ENCODE data around the gene C15orf61.

- TF ChIP-seq, protein P1, sequence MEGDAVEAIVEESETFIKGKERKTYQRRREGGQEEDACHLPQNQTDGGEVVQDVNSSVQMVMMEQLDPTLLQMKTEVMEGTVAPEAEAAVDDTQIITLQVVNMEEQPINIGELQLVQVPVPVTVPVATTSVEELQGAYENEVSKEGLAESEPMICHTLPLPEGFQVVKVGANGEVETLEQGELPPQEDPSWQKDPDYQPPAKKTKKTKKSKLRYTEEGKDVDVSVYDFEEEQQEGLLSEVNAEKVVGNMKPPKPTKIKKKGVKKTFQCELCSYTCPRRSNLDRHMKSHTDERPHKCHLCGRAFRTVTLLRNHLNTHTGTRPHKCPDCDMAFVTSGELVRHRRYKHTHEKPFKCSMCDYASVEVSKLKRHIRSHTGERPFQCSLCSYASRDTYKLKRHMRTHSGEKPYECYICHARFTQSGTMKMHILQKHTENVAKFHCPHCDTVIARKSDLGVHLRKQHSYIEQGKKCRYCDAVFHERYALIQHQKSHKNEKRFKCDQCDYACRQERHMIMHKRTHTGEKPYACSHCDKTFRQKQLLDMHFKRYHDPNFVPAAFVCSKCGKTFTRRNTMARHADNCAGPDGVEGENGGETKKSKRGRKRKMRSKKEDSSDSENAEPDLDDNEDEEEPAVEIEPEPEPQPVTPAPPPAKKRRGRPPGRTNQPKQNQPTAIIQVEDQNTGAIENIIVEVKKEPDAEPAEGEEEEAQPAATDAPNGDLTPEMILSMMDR (IDR thresholded peaks at IDR 0.05) = no peak
- TF ChIP-seq POLR2A (IDR thresholded peaks at IDR 0.05) = no peak
Measured at GRCh38 chr15:67563092-67563491, 42.2 kb downstream of the C15orf61 start.

Measured in lower leg skin (tissue), 3 donors.